Activated CD4-positive, alpha-beta memory T cell treated with anti-CD3 and anti-CD28 coated beads, Interleukin-2, amount 10 ng/mL, durations not matched to agents 7 days and 5 days (primary cell): Measurements from ENCODE around the gene DUS2. TPM values are rescaled to one million over a fixed set of nuclear protein-coding genes. Genes with fewer than 3 reads are reported as not detected.
"Not testable (repeated sequence)": the region's sequence is repeated elsewhere in the genome, so short reads cannot be mapped to it uniquely, and the experiment has no call there.

Experiments used
- CTCF ChIA-PET: fragments of 350-600 bp; sonication (Branson Sonifier 250); formaldehyde crosslinking; loops from one replicate; lab custom pipeline; 2021; ENCODE audit warnings: antibody characterized with exemption, inconsistent platforms; lab: Charles Lee
- POLR2A ChIA-PET: fragments of 350-600 bp; sonication (Branson Sonifier 250); formaldehyde crosslinking; loops from one replicate; lab custom pipeline; 2021; ENCODE audit warnings: antibody characterized with exemption; lab: Charles Lee
- DNase-seq: peaks from one replicate; pipeline ENCODE4 v3.0.0-alpha.2; 2020
- H3K27ac Mint-ChIP-seq: one replicate; pipeline ENCODE4 v1.8.0; 2021; ENCODE audit warnings: mild to moderate bottlenecking, mixed read lengths
- H3K27me3 Mint-ChIP-seq: one replicate; pipeline ENCODE4 v1.8.0; 2021; ENCODE audit warnings: mixed read lengths
- H3K36me3 Mint-ChIP-seq: one replicate; pipeline ENCODE4 v1.8.0; 2021; ENCODE audit warnings: low read depth, mixed read lengths
- H3K4me1 Mint-ChIP-seq: one replicate; pipeline ENCODE4 v1.8.0; 2021; ENCODE audit warnings: mixed read lengths
- H3K4me3 Mint-ChIP-seq: one replicate; pipeline ENCODE4 v1.8.0; 2021; ENCODE audit warnings: mild to moderate bottlenecking, mixed read lengths
- H3K9me3 Mint-ChIP-seq: one replicate; pipeline ENCODE4 v1.8.0; 2021; ENCODE audit warnings: mixed read lengths
- total RNA-seq, 2 experiments: library from RNA; stranded (reverse); gene quantifications; one replicate each; pipeline ENCODE4 v1.2.3, GENCODE V29; 2021

Gene DUS2
- total RNA-seq, 2 experiments from 2014 or later, result 23.8 to 24.4 TPM

GRCh38 chr16:68088130-68088972, 65.3 kb downstream of the DUS2 start:
- peak overlapping the region; percentile 88 for H3K4me3 Mint-ChIP-seq
- peaks cover 56% of the 10 kb centered on the region for H3K4me1 Mint-ChIP-seq
- H3K27me3 Mint-ChIP-seq, result no peaks in the 10 kb centered on the region
- no peak for DNase-seq
- peaks cover 43% of the 10 kb centered on the region for H3K36me3 Mint-ChIP-seq
- H3K9me3 Mint-ChIP-seq, result no peaks in the 10 kb centered on the region
- H3K27ac Mint-ChIP-seq, result peak overlapping the region; percentile 84
- ChIA-PET CTCF (interaction anchor here (0.5 kb wide), 1 partner anchor 44 kb away, joined by 3 read pairs; no protein-coding TSS in a partner anchor), POLR2A (interaction anchor here (2.8 to 11.4 kb wide), 2 partner anchors 9 to 20 kb away, joined by 13 to 514 read pairs; no protein-coding TSS in a partner anchor)

- Mint-ChIP-seq H3K4me1 (peaks cover 56% of the 10 kb centered on the region), H3K4me3 (peak overlapping the region; percentile 88), H3K27ac (peak overlapping the region; percentile 84), H3K27me3 (no peaks in the 10 kb centered on the region), H3K9me3 (no peaks in the 10 kb centered on the region), H3K36me3 (peaks cover 43% of the 10 kb centered on the region)
- ChIA-PET CTCF (interaction anchor here (0.5 to 1.0 kb wide), 2 partner anchors 25 to 45 kb away, joined by 3 read pairs; no protein-coding TSS in a partner anchor), POLR2A (interaction anchor here (2.8 to 11.4 kb wide), 2 partner anchors 10 to 20 kb away, joined by 13 to 514 read pairs; no protein-coding TSS in a partner anchor)
- DNase-seq, result no peak
These were observed 66.0 kb downstream of the DUS2 start for GRCh38 chr16:68089067-68089466.

GRCh38 chr16:68090130-68090529, 67.0 kb downstream of the DUS2 start:
- CTCF ChIA-PET, result interaction anchor here (1.0 kb wide), 1 partner anchor 26 kb away, joined by 3 read pairs; no protein-coding TSS in a partner anchor
- peak overlapping the region; percentile 57 for H3K27ac Mint-ChIP-seq
- no peak for DNase-seq
- H3K27me3 Mint-ChIP-seq, result no peaks in the 10 kb centered on the region
- POLR2A ChIA-PET, result no interaction called here
- peaks cover 50% of the 10 kb centered on the region for H3K36me3 Mint-ChIP-seq
- peak overlapping the region; percentile 88 for H3K4me3 Mint-ChIP-seq
- peaks cover 60% of the 10 kb centered on the region for H3K4me1 Mint-ChIP-seq
- no peaks in the 10 kb centered on the region for H3K9me3 Mint-ChIP-seq

- ChIA-PET CTCF (interaction anchor here (1.1 kb wide), 1 partner anchor 27 kb away, joined by 3 read pairs; no protein-coding TSS in a partner anchor), POLR2A (interaction anchor here (1.2 kb wide), 1 partner anchor 29 kb away, joined by 3 read pairs; no protein-coding TSS in a partner anchor)
- Mint-ChIP-seq H3K27ac (peak overlapping the region; percentile 51), H3K36me3 (peaks cover 51% of the 10 kb centered on the region), H3K4me1 (peaks cover 62% of the 10 kb centered on the region), H3K27me3 (no peaks in the 10 kb centered on the region), H3K9me3 (no peaks in the 10 kb centered on the region), H3K4me3 (peak overlapping the region; percentile 88)
- no peak for DNase-seq
These were observed 67.4 kb downstream of the DUS2 start for GRCh38 chr16:68090533-68090932.

GRCh38 chr16:68091380-68092261, 68.5 kb downstream of the DUS2 start:
- no peak for DNase-seq
- POLR2A ChIA-PET, result interaction anchor here (1.2 to 3.3 kb wide), 3 partner anchors 12 to 28 kb away, joined by 3 to 9 read pairs (median 6); no protein-coding TSS in a partner anchor

GRCh38 chr16:68092275-68092674, 69.2 kb downstream of the DUS2 start:
- H3K27me3 Mint-ChIP-seq, H3K4me3 Mint-ChIP-seq, H3K27ac Mint-ChIP-seq, DNase-seq, H3K9me3 Mint-ChIP-seq: not testable (repeated sequence)
- ChIA-PET CTCF (interaction anchor here (1.2 to 1.4 kb wide), 2 partner anchors 22 to 75 kb away, joined by 3 to 4 read pairs; no protein-coding TSS in a partner anchor), POLR2A (interaction anchor here (2.0 to 3.3 kb wide), 2 partner anchors 12 to 23 kb away, joined by 6 to 9 read pairs; no protein-coding TSS in a partner anchor)
- Mint-ChIP-seq H3K4me1 (peaks cover 75% of the 10 kb centered on the region), H3K36me3 (peaks cover 48% of the 10 kb centered on the region)

More at GRCh38 chr16:68091380-68092261, 68.5 kb downstream of the DUS2 start:
- Mint-ChIP-seq H3K9me3 (no peaks in the 10 kb centered on the region), H3K4me3 (peak overlapping the region; percentile 26), H3K27me3 (no peaks in the 10 kb centered on the region), H3K36me3 (peaks cover 46% of the 10 kb centered on the region), H3K4me1 (peaks cover 68% of the 10 kb centered on the region), H3K27ac (peak overlapping the region; percentile 3)
- CTCF ChIA-PET, result interaction anchor here (0.6 to 1.1 kb wide), 2 partner anchors 25 to 153 kb away, joined by 3 to 6 read pairs; no protein-coding TSS in a partner anchor

- POLR2A ChIA-PET, result interaction anchor here (0.6 to 3.3 kb wide), 7 partner anchors 9 to 132 kb away, joined by 3 to 11 read pairs (median 6); partner anchors contain the start of genes DDX28, DUS2 and NFATC3
- no peak for DNase-seq
- H3K27me3 Mint-ChIP-seq, result no peaks in the 10 kb centered on the region
- peaks cover 45% of the 10 kb centered on the region for H3K36me3 Mint-ChIP-seq
- CTCF ChIA-PET, result interaction anchor here (0.5 to 1.7 kb wide), 10 partner anchors 9 to 143 kb away, joined by 3 to 9 read pairs (median 4); partner anchors contain the start of gene NFATC3
- peak overlapping the region; percentile 0 for H3K4me3 Mint-ChIP-seq
- H3K4me1 Mint-ChIP-seq, result peaks cover 71% of the 10 kb centered on the region
- no peaks in the 10 kb centered on the region for H3K9me3 Mint-ChIP-seq
- H3K27ac Mint-ChIP-seq, result no peak overlapping the region
These were observed 70.9 kb downstream of the DUS2 start for GRCh38 chr16:68093816-68094613.

GRCh38 chr16:68094614-68094934, 71.5 kb downstream of the DUS2 start:
- Mint-ChIP-seq H3K27me3 (no peaks in the 10 kb centered on the region), H3K4me3 (no peak overlapping the region), H3K9me3 (no peaks in the 10 kb centered on the region), H3K4me1 (peaks cover 68% of the 10 kb centered on the region), H3K27ac (no peak overlapping the region), H3K36me3 (peaks cover 46% of the 10 kb centered on the region)
- DNase-seq, result no peak
- ChIA-PET CTCF (interaction anchor here (1.7 kb wide), 1 partner anchor 10 kb away, joined by 6 read pairs; the partner anchor contains the start of gene NFATC3), POLR2A (interaction anchor here (1.3 to 3.3 kb wide), 3 partner anchors 10 to 25 kb away, joined by 5 to 11 read pairs (median 9); partner anchors contain the start of gene NFATC3)

GRCh38 chr16:68096491-68096890, 73.4 kb downstream of the DUS2 start:
- ChIA-PET CTCF (interaction anchor here (0.7 to 1.3 kb wide), 2 partner anchors 11 to 36 kb away, joined by 3 to 4 read pairs; partner anchors contain the start of gene NFATC3), POLR2A (no interaction called here)
- H3K4me3 Mint-ChIP-seq, result no peak overlapping the region
- H3K27ac Mint-ChIP-seq, result no peak overlapping the region
- peaks cover 52% of the 10 kb centered on the region for H3K36me3 Mint-ChIP-seq
- DNase-seq, result no peak
- no peaks in the 10 kb centered on the region for H3K27me3 Mint-ChIP-seq
- peaks cover 65% of the 10 kb centered on the region for H3K4me1 Mint-ChIP-seq
- no peaks in the 10 kb centered on the region for H3K9me3 Mint-ChIP-seq

GRCh38 chr16:68097088-68097487, 74.0 kb downstream of the DUS2 start:
- H3K27ac Mint-ChIP-seq, result no peak overlapping the region
- POLR2A ChIA-PET, result no interaction called here
- no peaks in the 10 kb centered on the region for H3K9me3 Mint-ChIP-seq
- CTCF ChIA-PET, result interaction anchor here (1.3 kb wide), 1 partner anchor 36 kb away, joined by 3 read pairs; no protein-coding TSS in a partner anchor
- no peak overlapping the region for H3K4me3 Mint-ChIP-seq
- no peak for DNase-seq
- peaks cover 54% of the 10 kb centered on the region for H3K36me3 Mint-ChIP-seq
- peaks cover 63% of the 10 kb centered on the region for H3K4me1 Mint-ChIP-seq
- no peaks in the 10 kb centered on the region for H3K27me3 Mint-ChIP-seq

GRCh38 chr16:68097895-68098294, 74.8 kb downstream of the DUS2 start:
- no peak for DNase-seq
- H3K4me3 Mint-ChIP-seq, result no peak overlapping the region
- peaks cover 65% of the 10 kb centered on the region for H3K4me1 Mint-ChIP-seq
- H3K36me3 Mint-ChIP-seq, result peaks cover 58% of the 10 kb centered on the region
- H3K27ac Mint-ChIP-seq, result no peak overlapping the region
- ChIA-PET POLR2A (interaction anchor here (1.4 kb wide), 1 partner anchor 19 kb away, joined by 3 read pairs; no protein-coding TSS in a partner anchor), CTCF (no interaction called here)
- no peaks in the 10 kb centered on the region for H3K27me3 Mint-ChIP-seq
- no peaks in the 10 kb centered on the region for H3K9me3 Mint-ChIP-seq
